OCI-LY1 (cell line): ENCODE results near the gene SYT5.

ENCODE experiments used
- CTCF ChIP-seq: fragments of 200-600 bp; sonication (generic), shearing (Covaris generic); IDR thresholded peaks from 2 replicates; pipeline ENCODE4 v1.5.1; 2017; ENCODE audit warnings: mild to moderate bottlenecking, antibody characterized with exemption, low read length, moderate library complexity, mixed read lengths
- EZH2 ChIP-seq: fragments of 200-600 bp; sonication (generic), shearing (Covaris generic); IDR thresholded peaks from 2 replicates; pipeline ENCODE4 v1.8.0; 2017; ENCODE audit warnings: borderline replicate concordance, mixed run types, mild to moderate bottlenecking, antibody characterized with exemption, low read length, moderate library complexity, mixed read lengths

DNA sequence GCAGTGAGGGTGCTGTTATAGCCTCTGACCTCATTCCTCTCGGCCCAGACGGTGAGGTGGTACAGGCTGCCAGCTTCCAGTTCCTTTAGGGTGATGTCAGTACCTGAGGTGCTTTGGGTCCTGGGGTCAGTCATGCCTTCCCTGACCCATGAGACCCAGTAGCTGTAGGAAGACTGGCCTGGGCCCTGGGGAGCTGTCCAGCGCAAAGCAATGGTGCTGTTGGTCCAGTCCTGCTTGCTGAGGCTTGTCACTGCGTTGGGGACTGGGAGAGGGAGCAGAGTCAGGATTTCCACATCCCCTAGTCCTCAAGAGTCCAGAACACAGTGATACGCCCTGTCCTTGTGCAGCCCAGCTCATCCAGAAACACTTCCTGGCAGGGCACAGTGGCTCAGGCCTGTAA, 18.6 kb upstream of the SYT5 start:
- no peak for TF ChIP-seq CTCF
- no peak for TF ChIP-seq EZH2
